Measurements from ENCODE around the gene C11orf68. TPM values are rescaled to one million over a fixed set of nuclear protein-coding genes. Genes with fewer than 3 reads are reported as not detected.
A peak's percentile ranks its signal among the peaks of the same experiment; 100 is the strongest.

The C11orf68 gene
- total RNA-seq, 1 experiment from 2014 or later, result 15.7 TPM

DNA sequence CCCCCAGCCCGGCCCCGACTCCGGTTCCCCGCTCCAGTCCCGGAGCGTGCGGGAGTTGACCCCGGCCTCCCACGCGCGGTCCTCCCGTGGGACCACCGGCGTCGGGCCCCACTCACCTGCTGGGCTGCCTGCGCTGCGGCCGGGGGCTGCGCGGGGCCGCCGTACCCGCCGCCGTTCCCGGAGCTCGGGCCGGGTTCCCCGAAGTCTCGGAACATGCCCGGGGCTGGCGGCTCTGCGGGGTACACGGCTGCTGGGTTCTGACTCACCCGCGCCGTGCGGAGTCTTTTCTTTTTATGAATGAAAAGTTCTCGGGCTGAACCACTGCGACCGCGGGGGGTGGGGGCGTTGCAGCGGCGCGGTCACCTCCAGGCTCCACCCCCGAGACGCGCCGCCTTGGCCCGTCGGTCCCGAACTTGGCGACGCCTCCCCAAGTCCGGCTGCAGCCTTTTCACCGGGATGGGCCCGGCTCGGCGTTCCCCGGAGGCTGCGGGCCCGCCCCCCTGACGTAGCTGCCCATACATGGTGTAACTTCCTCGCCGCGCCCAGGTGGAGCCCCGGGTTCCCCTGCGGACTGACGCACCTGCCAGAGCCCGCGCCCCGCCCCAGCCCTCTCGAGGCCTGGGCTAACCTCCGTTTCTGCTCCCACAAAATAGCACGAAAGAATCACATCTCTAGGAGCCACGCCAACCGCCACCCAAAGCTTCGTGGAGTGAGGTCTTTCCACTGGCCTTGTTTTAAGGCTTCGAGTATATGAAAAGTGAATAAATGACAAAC is 18.6 kb downstream of the C11orf68 start, which contains the start of gene FOSL1:
FOSL1 (minus strand) TSS at position 264 of the 774 bp plus-strand sequence; CDS start at position 215, 49 bp downstream.
- peaks cover 17% of the 10 kb centered on the region; the same call in 1 of the 2 replicates for H3K27me3 ChIP-seq (ENCODE audit: insufficient read depth, low read length)
- DNase-seq, result peak; percentile 99
- no peaks in the 10 kb centered on the region for H3K4me1 ChIP-seq (ENCODE audit: insufficient read depth, low read length)
- no peak within 1 kb of the TSS for H3K56ac ChIP-seq (ENCODE audit: insufficient read length, low read depth, low read length)
- peaks cover 9% of the 10 kb centered on the region for H3K23me2 ChIP-seq (ENCODE audit: insufficient read length, low read depth, low read length, poor library complexity, severe bottlenecking)
- no peaks in the 10 kb centered on the region for H3K9me3 ChIP-seq (ENCODE audit: control insufficient read depth, low read depth, low read length)
- WGBS (ENCODE audit: extremely low coverage, insufficient read length, low lambda C conversion rate), result no CpG with 5 or more reads among the region's 80 CpGs
- H3K4me2 ChIP-seq (ENCODE audit: insufficient read depth, insufficient read length, low read length), result peak within 1 kb of the TSS; percentile 86
- no peak within 1 kb of the TSS for H2BK5ac ChIP-seq (ENCODE audit: insufficient read length, low read length)
- no peaks in the 10 kb centered on the region for H3K79me2 ChIP-seq (ENCODE audit: insufficient read depth, low read length)
- no peak within 1 kb of the TSS for H2BK15ac ChIP-seq (ENCODE audit: low read depth, low read length)
- H4K91ac ChIP-seq (ENCODE audit: insufficient read length, low read depth, low read length), result no peak within 1 kb of the TSS
- Mint-ChIP-seq H3K4me3 (peak within 1 kb of the TSS; percentile 78 to 80), H3K27me3 (ENCODE audit: low read depth) (peaks cover 75% of the 10 kb centered on the region), H3K27ac (0 out of 7 replicates have a peak within 1 kb of the TSS, but pooled peaks of 1 of the 3 experiments have one; percentile 14), H3K9me3 (no peaks in the 10 kb centered on the region; a peak in 1 of 5 replicates), H3K4me1 (peaks cover 14 to 17% of the 10 kb centered on the region in 2 experiments), H3K36me3 (ENCODE audit: insufficient read depth in 1 of 3, low read depth in 3 of 3) (peaks cover 0 to 20% (median 0%) of the 10 kb centered on the region in 3 experiments; a peak in 2 of 7 replicates)
- H2AFZ ChIP-seq (ENCODE audit: low read length), result no peak within 1 kb of the TSS
- no peak within 1 kb of the TSS for H3K9ac ChIP-seq (ENCODE audit: extremely low read depth, insufficient read length, low read length)
- no peak within 1 kb of the TSS for H3K4ac ChIP-seq (ENCODE audit: low read depth, low read length)
- H4K8ac ChIP-seq (replicated peaks; ENCODE audit: insufficient read length, low read depth, low read length), result no peak within 1 kb of the TSS
- no peak within 1 kb of the TSS for H3K23ac ChIP-seq (ENCODE audit: insufficient read length, low read depth, low read length)
- H3K27ac ChIP-seq (ENCODE audit: insufficient read length, low read depth, low read length), result no peak within 1 kb of the TSS
- H2BK12ac ChIP-seq (ENCODE audit: insufficient read length, low read depth, low read length), result no peak within 1 kb of the TSS
- no peak within 1 kb of the TSS for H2AK5ac ChIP-seq (ENCODE audit: insufficient read length, low read length)
- H4K20me1 ChIP-seq (ENCODE audit: control insufficient read depth, insufficient read depth, insufficient read length), result no peaks in the 10 kb centered on the region
- peak within 1 kb of the TSS; percentile 65 for H3K18ac ChIP-seq (ENCODE audit: insufficient read length, low read depth, low read length)
- no peak within 1 kb of the TSS for H4K5ac ChIP-seq (ENCODE audit: insufficient read length, low read depth, low read length)
- no peaks in the 10 kb centered on the region for H3K79me1 ChIP-seq (ENCODE audit: insufficient read depth, low read depth, low read length, poor library complexity, severe bottlenecking)
- no peak within 1 kb of the TSS for H2BK120ac ChIP-seq (ENCODE audit: low read depth, low read length, poor library complexity, severe bottlenecking)
- H3K14ac ChIP-seq (ENCODE audit: insufficient read depth, low read length), result peak within 1 kb of the TSS; percentile 62; the same call in 1 of the 2 replicates
- no peak within 1 kb of the TSS for H3T11ph ChIP-seq (ENCODE audit: low read length)
- TF ChIP-seq, protein P1, sequence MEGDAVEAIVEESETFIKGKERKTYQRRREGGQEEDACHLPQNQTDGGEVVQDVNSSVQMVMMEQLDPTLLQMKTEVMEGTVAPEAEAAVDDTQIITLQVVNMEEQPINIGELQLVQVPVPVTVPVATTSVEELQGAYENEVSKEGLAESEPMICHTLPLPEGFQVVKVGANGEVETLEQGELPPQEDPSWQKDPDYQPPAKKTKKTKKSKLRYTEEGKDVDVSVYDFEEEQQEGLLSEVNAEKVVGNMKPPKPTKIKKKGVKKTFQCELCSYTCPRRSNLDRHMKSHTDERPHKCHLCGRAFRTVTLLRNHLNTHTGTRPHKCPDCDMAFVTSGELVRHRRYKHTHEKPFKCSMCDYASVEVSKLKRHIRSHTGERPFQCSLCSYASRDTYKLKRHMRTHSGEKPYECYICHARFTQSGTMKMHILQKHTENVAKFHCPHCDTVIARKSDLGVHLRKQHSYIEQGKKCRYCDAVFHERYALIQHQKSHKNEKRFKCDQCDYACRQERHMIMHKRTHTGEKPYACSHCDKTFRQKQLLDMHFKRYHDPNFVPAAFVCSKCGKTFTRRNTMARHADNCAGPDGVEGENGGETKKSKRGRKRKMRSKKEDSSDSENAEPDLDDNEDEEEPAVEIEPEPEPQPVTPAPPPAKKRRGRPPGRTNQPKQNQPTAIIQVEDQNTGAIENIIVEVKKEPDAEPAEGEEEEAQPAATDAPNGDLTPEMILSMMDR (conservative IDR thresholded peaks at IDR 0.05), result no peak
- H2BK20ac ChIP-seq (ENCODE audit: low read depth, low read length, poor library complexity, severe bottlenecking), result no peak within 1 kb of the TSS
